ENCODE data around the gene PKNOX2.
"Not testable (repeated sequence)": the region's sequence is repeated elsewhere in the genome, so short reads cannot be mapped to it uniquely, and the experiment has no call there.

PKNOX2 gene

DNA sequence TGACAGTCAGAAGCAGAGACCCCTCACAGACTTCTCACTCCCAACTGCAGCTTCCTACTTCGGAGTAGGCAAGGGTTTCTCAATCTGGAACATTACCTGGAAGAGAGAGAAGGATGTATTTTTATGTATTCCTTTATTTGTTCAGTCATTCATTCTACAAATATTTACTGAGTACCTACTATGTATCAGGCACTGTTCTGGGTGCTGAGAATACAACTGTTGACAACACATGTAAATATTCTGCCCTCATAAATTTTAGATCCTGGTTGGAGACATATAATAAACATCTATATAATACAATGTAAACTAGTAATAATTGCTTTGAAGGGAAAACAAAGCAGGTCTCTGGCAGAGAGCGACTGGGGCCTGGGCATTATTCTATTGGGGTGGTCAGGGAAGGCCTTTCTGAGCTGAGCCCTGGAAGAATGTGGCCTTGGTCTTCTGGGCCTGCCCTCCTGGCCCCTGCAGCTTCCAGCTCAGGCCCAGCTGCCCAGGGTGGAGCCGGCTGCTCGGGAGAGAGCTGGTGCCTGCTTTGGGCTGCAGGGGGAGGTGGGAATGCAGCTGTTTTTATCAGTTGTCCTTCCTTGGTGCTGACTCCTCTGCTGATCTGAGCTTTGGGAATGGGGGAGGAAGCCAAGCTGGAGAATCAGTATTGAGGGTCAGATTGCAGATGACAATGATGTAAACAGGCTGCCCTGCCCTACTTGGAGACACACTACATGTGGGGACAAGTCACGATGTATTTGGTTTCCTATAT is 46.8 kb downstream of the PKNOX2 start:
- no peak for FAIRE-seq

DNA sequence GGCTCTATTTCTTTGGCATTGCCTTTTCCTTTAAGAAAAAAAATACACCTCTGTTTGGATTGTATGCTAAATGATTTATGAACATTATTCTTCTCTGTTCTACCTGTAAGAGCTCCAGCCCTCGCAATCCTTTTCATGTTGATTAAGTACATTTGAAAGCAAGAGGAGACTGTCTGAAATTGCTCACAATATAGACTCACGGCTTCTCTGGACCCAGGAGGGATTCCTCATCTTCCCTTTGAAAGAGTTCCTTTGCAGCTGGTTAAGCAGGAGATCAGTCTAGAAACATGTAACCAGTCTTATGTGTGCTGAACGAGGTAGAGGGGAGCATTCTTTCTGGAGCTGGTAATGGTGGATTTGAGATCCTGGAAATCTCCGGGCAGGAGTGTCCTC is 47.4 kb downstream of the PKNOX2 start:
- FAIRE-seq: no peak

DNA sequence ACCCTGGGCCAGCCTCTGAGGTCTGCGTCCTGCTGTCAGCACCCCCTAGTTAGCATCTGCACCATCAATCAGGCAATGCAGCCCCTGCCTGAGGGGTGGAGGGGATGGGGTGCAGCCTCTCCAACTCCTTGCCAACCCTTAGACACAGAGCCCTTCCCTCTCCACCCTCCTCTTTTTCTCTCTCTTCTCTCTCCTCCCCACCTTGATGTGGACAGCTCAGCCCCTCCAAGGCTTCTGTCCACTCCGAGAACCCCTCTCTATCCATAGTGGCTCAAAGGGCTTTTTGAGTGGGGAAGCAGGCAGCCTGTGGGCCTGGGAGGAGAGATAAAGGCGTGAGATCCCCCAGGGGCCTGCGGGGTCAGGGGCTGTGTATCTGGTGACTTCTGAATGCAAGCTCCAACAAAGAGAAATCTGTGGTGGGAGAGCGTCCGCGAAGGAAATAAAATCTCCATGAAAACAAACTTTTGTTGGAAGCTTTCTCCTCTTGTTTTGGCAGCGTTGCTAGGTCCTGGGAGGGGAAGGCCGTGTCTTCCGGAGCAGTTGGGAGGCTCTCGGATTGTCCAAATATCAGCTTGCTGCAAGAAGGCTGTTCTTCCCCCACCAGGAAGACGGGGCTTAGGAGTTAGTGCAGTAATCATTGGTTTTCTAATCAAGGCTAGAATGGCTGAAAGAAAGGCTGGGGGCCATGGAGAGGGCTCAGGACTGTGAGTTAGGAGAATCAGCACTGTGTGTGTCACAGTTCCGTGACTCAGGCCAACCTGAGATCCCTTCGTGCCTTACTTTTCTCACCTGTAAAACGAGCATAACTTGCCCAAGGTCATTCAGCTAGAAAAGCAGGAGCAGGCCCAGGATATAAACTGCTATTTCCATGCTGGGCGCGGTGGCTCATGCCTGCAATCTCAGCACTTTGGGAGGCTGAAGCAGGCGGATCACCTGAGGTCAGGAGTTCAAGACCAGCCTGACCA is 50.3 kb downstream of the PKNOX2 start:
- no peak for FAIRE-seq

GRCh38 chr11:125215976-125216375 is 51.4 kb downstream of the PKNOX2 start:
- FAIRE-seq: no peak

GRCh38 chr11:125218336-125218735 is 53.8 kb downstream of the PKNOX2 start:
- FAIRE-seq: no peak

DNA sequence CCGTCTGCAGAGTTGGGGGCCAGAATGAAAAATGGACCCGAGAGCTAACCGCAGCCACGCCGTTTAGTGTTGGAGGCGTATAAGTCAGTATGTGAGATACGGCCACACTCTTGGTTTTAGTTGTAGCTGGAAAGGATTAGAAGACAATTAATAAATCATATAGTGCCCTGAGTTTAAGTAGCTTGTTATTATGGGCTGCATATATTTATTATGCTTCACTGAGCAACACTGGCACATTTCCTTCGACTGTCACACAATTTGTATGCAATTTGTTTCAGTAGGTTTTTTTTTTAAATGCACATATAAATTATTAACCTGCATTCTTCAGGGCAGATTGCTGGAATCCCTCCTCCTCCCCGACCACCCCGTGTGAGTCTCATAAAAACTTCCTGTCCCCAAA is 56.9 kb downstream of the PKNOX2 start:
- FAIRE-seq: no peak

DNA sequence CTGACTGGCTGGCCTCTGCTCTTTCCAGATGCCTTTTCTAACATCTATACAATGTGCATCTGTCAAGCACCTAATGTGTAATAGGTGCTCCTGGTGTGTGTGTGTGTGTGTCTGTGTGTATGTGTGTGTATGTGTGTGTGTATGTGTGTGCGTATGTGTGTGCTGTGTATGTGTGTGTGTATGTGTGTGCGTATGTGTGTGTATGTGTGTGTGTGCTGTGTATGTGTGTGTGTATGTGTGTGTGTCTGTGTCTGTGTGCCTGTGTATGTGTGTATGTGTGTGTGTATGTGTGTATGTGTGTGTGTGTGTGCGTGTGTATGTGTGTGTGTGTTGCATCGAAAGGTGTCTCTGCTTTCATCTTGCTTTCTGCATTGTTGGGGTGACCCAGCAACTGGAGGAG is 57.9 kb downstream of the PKNOX2 start:
- FAIRE-seq: no peak

GRCh38 chr11:125223161-125223560 is 58.6 kb downstream of the PKNOX2 start:
- not testable (repeated sequence) for FAIRE-seq

- no peak for FAIRE-seq
Observed at GRCh38 chr11:125223901-125224361, 59.4 kb downstream of the PKNOX2 start.

GRCh38 chr11:125224391-125225021 is 60.0 kb downstream of the PKNOX2 start:
- FAIRE-seq: no peak

DNA sequence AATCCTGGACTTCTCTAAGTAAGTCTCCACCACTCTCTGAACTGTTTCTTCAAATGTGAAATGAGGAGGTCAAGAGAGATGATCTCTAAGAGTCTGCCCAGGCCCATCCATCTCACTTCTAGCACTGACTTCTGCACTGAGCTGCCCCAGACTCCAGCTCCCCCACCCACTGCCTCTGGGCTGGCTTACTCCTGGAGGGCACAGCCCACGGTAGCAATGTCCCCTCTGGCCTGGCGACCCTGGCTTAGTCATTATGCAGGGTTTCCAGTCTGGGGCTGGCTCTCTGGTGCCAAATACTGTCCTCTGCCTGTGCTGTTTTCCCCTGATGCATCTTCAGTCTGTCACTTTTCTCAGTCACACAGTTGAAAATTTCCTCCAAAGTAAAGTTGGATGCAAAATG is 60.9 kb downstream of the PKNOX2 start:
- FAIRE-seq: no peak

DNA sequence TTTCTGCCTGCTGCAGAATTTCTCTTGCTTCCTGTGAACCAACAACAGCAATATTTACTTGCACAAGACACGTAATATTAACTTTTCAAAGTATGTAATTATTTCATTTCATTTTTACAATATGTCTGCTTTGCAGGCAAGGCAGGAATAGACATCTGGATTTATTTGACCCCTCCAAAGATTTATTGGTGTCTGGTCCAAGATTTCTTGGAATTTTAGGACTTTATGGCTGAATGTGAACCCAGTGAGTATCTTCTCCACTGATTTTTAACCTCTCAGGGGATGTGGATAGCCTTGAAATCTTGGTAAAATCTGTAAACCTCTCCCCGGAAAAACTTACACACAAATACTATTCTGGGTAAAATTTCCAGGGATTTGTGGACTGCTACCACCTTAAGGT is 61.5 kb downstream of the PKNOX2 start:
- FAIRE-seq: no peak

DNA sequence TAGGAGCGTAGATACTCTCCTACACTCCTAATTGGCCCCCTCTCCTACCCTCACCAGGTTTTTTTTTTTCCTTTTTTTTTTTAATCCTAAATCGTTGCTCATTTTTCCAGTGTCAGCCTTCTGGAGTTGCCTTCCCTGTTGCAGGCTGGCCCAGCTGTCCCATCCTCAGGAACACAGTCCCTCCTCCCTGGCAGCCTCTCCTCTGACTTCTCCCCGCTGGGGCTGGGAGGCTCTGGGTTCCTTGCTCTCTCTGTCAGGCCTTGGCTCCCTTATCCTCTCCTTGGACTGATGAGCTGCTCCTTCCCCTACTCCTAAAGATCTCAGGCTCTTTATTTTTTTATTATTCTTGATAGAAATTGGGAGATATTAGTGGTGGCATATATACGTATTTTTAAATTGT is 62.2 kb downstream of the PKNOX2 start:
- FAIRE-seq: no peak

DNA sequence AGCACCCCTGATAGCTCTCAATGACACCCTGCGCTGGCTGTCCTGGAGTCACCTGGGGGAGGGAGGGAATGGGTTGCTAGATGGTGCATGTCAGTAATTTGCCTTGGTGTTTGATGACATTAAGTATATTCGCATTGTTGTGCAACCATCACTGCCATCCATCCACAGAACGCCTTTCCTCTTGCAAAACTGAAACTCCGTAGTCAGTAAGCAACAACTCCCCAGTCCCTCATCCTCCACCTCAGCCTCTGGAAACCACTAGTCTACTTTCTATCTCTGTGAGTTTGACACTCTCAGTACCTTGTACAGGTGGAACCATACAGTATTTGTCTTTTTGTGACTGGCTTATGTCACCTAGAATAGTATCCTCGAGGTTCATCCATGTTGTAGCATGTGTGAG is 62.6 kb downstream of the PKNOX2 start:
- no peak for FAIRE-seq

- no peak for FAIRE-seq
Observed at GRCh38 chr11:125228445-125228844, 63.9 kb downstream of the PKNOX2 start.

- FAIRE-seq: no peak
Observed at GRCh38 chr11:125228993-125229392, 64.4 kb downstream of the PKNOX2 start.

DNA sequence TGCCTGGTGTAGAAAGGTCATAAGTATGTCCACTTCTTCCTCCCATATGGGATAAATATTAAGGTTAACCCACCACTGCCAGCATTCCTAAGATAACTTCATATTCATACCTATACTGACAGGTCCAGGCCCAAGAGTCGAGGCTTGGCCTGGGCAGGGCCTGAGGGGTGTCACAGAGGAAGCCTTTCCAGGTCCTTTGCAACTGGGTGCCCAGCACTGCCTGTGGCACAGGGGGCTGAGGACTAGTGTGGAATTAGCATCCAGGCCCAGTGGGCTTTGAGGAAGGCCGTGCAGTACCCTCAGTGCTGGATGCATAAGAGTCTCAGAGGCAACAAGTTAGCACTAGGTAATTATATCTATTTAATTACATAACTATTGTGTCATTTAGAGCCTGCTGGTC is 65.4 kb downstream of the PKNOX2 start:
- FAIRE-seq: no peak

- FAIRE-seq: no peak
Observed at GRCh38 chr11:125233116-125233515, 68.6 kb downstream of the PKNOX2 start.

DNA sequence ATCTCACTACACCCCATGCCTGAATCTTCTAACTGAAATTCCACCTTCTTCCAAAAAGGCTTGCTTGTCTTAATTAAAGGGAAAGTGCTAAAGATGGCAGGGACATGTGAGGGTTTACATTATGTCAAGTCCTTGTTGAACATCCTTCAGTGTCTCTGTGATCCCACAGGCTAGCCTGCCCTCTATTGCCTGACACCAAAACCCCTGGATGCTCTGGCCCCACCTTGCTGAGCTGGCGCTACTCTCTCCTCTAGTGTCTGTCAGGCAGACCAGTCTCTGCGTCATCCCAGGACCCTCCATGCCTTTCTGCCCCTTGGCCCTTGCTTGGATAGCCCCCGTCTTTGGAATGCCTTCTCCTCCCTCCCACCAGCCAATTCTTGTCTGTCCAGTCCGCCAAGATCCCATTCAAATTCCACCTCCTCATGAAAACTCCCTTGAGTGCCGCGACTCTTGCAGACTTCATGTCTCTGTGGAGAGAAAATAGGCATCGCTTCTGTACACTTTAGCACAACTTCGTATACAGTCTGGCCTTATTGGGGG is 69.3 kb downstream of the PKNOX2 start:
- no peak for FAIRE-seq

DNA sequence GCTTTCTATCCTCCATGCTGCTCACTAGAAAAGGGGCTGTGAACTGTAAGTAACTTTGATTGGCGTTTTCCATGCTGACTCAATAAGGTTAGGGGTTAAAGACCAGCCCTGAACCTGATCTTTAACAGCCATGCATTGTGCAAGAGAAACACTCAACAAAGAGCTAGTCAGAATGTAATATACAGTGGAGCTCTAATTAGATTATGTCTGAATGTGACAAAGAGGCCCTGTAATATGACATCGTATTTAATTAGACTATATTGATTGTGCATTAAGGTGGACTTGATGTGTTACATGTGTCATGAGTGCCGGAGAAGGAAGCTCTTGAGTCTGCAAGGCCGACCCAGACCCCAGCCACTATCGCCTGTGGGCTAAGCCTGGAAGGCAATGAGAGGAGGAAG is 70.5 kb downstream of the PKNOX2 start:
- no peak for FAIRE-seq

GRCh38 chr11:125236072-125236825 is 71.7 kb downstream of the PKNOX2 start:
- FAIRE-seq: no peak

All from colon (tissue), 2 donors.